NOMO-1 treated with DMSO at 0.1 percent for 48 hours (cell line): ENCODE data around the gene GUCA1C.

Experiments
- DNase-seq: peaks from one replicate; lab custom pipeline; 2025; ENCODE audit not compliant: unreplicated experiment; lab: John Stamatoyannopoulos, UW

GUCA1C gene

GRCh38 chr3:108909799-108910198, 43.9 kb downstream of the GUCA1C start:
- DNase-seq: no peak

- no peak for DNase-seq
These were observed 46.5 kb downstream of the GUCA1C start for GRCh38 chr3:108907194-108907593.

DNA sequence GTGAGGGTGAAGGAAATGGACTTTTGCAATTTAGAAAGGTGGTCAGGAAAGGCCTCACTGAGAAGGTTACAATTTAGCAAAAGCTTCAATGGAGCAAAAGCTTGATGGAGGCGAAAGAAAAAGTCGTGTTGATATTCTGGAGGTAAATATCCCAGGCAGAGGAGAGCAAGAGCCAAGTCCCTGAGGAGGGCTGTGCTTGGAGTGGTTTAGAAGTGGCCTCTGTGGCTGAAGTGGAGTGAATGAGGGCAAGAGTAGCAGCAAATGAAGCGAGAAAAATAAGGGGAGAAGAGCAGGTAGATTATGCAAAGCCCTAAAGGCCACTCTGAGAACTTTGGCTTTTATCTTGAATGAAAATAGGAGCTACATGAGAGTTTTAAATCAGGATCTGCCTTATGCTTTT, 54.1 kb downstream of the GUCA1C start:
- DNase-seq: no peak

GRCh38 chr3:108897883-108898282, 55.8 kb downstream of the GUCA1C start:
- DNase-seq: peak; percentile 19

DNA sequence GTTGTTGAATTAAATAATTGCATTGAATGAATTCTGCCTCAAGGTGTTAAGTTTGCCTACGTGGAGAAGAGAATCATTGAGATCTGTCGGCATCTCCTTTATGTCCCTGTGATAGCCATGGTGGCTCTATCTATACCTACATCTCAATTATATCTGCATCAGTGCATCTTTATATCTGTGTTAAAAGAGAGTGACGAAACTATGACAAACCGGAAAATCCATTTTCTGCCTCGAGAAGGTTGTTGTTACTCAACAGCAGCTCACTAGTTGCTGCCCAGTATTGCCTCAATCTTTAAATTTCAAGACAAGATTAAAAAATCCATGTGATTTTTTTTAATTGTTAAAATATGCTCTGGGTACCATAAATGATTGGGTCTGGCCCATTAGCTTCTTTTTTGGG, 58.7 kb downstream of the GUCA1C start:
- no peak for DNase-seq

- DNase-seq: no peak
These were observed 61.8 kb downstream of the GUCA1C start for GRCh38 chr3:108891833-108892232.

GRCh38 chr3:108887777-108888176, 65.9 kb downstream of the GUCA1C start:
- DNase-seq: no peak

GRCh38 chr3:108887121-108887520, 66.6 kb downstream of the GUCA1C start:
- no peak for DNase-seq

DNA sequence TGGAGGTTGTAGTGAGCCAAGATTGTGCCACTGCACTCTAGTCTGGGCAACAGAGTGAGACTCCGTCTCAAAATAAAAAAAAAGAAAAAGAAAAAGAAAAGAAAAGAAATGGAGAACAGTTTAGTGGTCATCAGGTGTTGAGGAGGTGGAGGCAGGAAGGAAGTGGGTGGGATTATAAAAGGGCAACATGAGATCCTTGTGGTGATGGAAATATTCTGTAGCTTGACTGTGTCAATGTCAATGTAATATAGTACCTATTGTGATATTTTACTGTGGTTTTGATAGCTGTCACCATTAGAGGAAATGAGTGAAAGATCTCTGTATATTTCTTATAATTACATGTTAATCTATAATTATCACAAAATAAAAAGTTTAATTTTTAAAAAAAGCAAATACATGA, 70.3 kb downstream of the GUCA1C start:
- DNase-seq: no peak

- no peak for DNase-seq
These were observed 70.9 kb downstream of the GUCA1C start for GRCh38 chr3:108882762-108883161.

DNA sequence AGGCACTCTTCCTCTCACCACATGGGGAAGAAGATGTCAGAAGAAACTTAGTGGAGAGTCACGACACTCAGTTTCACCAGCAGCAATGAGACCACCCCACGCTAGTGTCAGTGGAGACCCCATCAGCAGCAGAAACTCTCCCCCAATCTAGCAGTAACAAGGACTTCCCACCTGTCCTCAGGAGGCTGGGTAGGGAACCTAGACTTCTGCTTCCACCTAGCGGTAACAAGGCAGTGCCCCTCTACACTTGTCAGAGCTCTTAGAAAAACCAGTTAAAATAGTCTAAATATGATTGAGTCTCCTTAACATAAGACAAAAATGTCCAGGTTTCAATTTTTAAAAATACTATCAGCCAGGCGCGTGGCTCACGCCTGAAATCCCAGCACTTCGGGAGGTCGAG, 73.8 kb downstream of the GUCA1C start:
- no peak for DNase-seq

DNA sequence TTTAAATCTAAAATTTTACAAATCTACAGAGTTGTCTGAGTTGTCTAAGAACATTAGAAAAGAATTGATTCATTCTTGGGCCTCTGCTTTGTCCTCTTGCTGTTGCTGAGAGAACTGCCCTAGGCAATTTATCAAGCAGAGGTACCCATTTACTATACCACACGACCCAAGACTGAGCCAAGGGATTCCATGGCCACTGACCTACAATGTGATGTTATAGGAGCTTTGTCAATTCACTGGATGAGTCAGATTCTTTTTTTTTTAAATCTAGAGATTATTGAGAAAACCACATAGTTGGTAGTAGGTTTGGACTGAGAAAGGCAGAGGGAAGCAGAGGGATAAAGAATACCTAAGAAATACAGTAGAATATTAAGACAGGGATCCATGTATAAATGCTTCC, 75.8 kb downstream of the GUCA1C start:
- no peak for DNase-seq

- no peak for DNase-seq
These were observed 89.9 kb downstream of the GUCA1C start for GRCh38 chr3:108863799-108864135.

GRCh38 chr3:108862865-108863798, 90.5 kb downstream of the GUCA1C start:
- DNase-seq: no peak

GRCh38 chr3:108861401-108861800, 92.3 kb downstream of the GUCA1C start:
- no peak for DNase-seq
